ENCODE data around the gene ZNF837.

ZNF837 gene

DNA sequence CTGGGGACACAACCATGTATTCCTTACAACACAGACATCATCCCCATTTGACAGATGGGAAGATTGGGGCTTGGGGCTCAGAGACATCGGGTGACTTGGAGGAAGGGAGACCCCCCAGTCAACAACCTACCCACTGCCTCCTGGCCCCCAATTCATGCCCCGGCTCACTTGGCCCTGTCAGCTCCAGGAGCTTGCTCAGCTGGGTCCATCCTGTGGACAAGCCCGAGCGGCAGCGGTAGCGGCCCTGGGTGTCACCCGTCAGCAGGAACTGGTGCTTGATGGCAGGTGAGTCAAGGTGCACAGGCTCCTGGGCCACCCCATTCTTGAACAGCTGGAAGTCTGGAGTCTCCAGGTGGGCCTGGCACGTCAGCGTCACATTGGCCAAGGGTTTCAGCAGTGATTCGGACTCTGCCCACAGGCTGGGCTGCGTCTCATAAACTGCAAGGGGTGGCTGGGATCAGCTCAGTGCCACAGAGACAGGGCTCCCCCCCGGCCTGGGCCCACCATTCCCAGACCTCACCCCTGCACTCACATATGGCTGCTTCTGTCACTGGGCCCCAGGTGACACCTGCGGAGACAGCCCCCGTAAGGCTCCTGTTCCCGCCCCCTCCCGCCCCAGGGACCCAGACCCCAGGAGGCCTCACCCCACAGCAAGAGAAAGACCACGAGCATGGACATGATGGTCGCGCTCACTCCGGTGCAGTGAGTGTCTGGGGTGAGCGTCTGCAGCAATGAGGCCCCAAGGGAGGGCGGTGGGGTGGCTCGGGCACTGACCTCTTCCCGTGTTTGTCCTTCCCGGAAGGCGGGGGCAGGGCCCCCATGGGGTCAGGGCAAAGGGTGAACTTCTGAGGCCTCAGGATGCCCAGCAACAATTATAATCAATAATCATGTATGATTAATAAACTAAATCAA is 27.8 kb downstream of the ZNF837 start, which contains the start of gene A1BG (continued):
- TF ChIP-seq ATF2 (tag by site-specific recombination; IDR thresholded peaks at IDR 0.05; ENCODE audit: low read depth) (no peak), ZNF518A (tag by site-specific recombination; conservative IDR thresholded peaks at IDR 0.05; ENCODE audit: low read depth) (no peak), ZEB2 (tag by site-specific recombination; IDR thresholded peaks at IDR 0.05) (no peak), PATZ1 (tag by site-specific recombination; IDR thresholded peaks at IDR 0.05) (no peak)

GRCh38 chr19:58351990-58352755 is 28.7 kb downstream of the ZNF837 start:
- POLR2A ChIA-PET = interaction anchor here (2.9 kb wide), 1 partner anchor 10 kb away, joined by 14 read pairs; the partner anchor contains the start of gene ZNF497
- TF ChIP-seq KLF10 (tag by site-specific recombination; IDR thresholded peaks at IDR 0.05) = no peak
- TF ChIP-seq, protein P1, sequence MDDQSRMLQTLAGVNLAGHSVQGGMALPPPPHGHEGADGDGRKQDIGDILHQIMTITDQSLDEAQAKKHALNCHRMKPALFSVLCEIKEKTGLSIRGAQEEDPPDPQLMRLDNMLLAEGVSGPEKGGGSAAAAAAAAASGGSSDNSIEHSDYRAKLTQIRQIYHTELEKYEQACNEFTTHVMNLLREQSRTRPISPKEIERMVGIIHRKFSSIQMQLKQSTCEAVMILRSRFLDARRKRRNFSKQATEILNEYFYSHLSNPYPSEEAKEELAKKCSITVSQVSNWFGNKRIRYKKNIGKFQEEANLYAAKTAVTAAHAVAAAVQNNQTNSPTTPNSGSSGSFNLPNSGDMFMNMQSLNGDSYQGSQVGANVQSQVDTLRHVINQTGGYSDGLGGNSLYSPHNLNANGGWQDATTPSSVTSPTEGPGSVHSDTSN (CRISPR knock-in tag; IDR thresholded peaks at IDR 0.05) = 0 out of 2 replicates have a peak, but pooled peaks have one; percentile 29
- CTCF ChIA-PET = no interaction called here

GRCh38 chr19:58351558-58351878 is 29.3 kb downstream of the ZNF837 start:
- H3K27ac ChIP-seq (ENCODE audit: extremely low read depth, low read depth, low read length) = no peak overlapping the region
- H3K4me3 ChIP-seq (ENCODE audit: low read depth, low read length) = no peak overlapping the region
- CTCF ChIA-PET = no interaction called here
- H3K36me3 ChIP-seq (ENCODE audit: control insufficient read depth in 2 of 2, insufficient read depth in 1 of 2, low read length in 2 of 2) = no peaks in the 10 kb centered on the region; a peak in 1 of 3 replicates
- H3K4me1 ChIP-seq (ENCODE audit: control insufficient read depth, insufficient read depth, low read length) = no peaks in the 10 kb centered on the region
- no peaks in the 10 kb centered on the region for H3K9me3 ChIP-seq (ENCODE audit: control insufficient read depth, insufficient read depth, low read depth, low read length)
- POLR2A ChIA-PET = interaction anchor here (0.8 to 2.9 kb wide), 2 partner anchors 11 to 25 kb away, joined by 4 to 14 read pairs; partner anchors contain the start of genes ZNF497 and ZSCAN22
- TF ChIP-seq, protein P2, sequence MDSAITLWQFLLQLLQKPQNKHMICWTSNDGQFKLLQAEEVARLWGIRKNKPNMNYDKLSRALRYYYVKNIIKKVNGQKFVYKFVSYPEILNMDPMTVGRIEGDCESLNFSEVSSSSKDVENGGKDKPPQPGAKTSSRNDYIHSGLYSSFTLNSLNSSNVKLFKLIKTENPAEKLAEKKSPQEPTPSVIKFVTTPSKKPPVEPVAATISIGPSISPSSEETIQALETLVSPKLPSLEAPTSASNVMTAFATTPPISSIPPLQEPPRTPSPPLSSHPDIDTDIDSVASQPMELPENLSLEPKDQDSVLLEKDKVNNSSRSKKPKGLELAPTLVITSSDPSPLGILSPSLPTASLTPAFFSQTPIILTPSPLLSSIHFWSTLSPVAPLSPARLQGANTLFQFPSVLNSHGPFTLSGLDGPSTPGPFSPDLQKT (IDR thresholded peaks at IDR 0.05; ENCODE audit: borderline replicate concordance, low read depth, low read length) = no peak
- TF ChIP-seq ZNF132 (tag by site-specific recombination; IDR thresholded peaks at IDR 0.05; ENCODE audit: borderline replicate concordance) (no peak), GFI1B (tag by site-specific recombination; IDR thresholded peaks at IDR 0.05) (no peak), ZNF394 (tag by site-specific recombination; IDR thresholded peaks at IDR 0.05; ENCODE audit: borderline replicate concordance) (no peak), PRDM2 (tag by site-specific recombination; IDR thresholded peaks at IDR 0.05; ENCODE audit: borderline replicate concordance) (no peak)

More at GRCh38 chr19:58351990-58352755, 28.7 kb downstream of the ZNF837 start:
- no peaks in the 10 kb centered on the region for H3K4me1 ChIP-seq (ENCODE audit: control insufficient read depth, insufficient read depth, low read length)
- no peaks in the 10 kb centered on the region for H3K9me3 ChIP-seq (ENCODE audit: control insufficient read depth, insufficient read depth, low read depth, low read length)
- H3K36me3 ChIP-seq (ENCODE audit: control insufficient read depth in 2 of 2, insufficient read depth in 1 of 2, low read length in 2 of 2) = no peaks in the 10 kb centered on the region; a peak in 1 of 3 replicates
- H3K27ac ChIP-seq (ENCODE audit: extremely low read depth, low read depth, low read length) = no peak overlapping the region
- no peak overlapping the region for H3K4me3 ChIP-seq (ENCODE audit: low read depth, low read length)

Measured in HEK293 (cell line).